Activated CD4-positive, CD25-positive, alpha-beta regulatory T cell (primary cell): ENCODE results near the gene TMEM47.

ENCODE experiments used
- DNase-seq, 4 experiments: peaks; one replicate each; lab custom pipeline; 2025; lab: John Stamatoyannopoulos, UW

TMEM47 gene

GRCh38 chrX:34656842-34657725 is at the start of gene TMEM47:
Gene TMEM47, minus strand, starts transcription at chrX:34657285. Its CDS starts 256 bp downstream, at chrX:34657029.
- no peak for DNase-seq

- no peak for DNase-seq
These were observed 30.0 kb upstream of the TMEM47 start for GRCh38 chrX:34687095-34687494.

DNA sequence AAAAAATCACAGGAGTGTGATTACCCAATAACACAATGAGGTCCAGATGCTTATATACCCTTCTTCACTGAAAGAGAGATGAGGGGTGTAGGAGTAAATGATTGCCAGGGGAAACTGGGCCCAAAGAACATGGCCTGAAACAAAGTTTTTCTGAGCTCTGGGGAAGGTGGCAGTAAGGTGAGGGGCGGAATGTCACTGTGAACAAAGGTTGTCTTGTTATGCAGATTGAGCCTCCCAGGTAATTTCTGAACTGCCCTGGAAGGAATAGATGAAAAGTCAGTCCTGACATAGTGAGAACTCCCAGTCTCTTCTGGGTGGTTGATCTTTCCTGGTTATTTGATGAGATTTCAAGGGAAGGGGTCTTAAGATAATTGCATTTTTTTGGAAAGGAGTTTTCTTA is 2.5 kb upstream of the TMEM47 start:
- no peak for DNase-seq

- no peak for DNase-seq
These were observed 1.2 kb upstream of the TMEM47 start for GRCh38 chrX:34658326-34658725.

- DNase-seq, result no peak
These were observed 613 bp upstream of the TMEM47 start for GRCh38 chrX:34657726-34658070.

GRCh38 chrX:34656467-34656841 is 631 bp downstream of the TMEM47 start:
- DNase-seq, result no peak

- no peak for DNase-seq
These were observed 1.3 kb downstream of the TMEM47 start for GRCh38 chrX:34655501-34656455.

DNA sequence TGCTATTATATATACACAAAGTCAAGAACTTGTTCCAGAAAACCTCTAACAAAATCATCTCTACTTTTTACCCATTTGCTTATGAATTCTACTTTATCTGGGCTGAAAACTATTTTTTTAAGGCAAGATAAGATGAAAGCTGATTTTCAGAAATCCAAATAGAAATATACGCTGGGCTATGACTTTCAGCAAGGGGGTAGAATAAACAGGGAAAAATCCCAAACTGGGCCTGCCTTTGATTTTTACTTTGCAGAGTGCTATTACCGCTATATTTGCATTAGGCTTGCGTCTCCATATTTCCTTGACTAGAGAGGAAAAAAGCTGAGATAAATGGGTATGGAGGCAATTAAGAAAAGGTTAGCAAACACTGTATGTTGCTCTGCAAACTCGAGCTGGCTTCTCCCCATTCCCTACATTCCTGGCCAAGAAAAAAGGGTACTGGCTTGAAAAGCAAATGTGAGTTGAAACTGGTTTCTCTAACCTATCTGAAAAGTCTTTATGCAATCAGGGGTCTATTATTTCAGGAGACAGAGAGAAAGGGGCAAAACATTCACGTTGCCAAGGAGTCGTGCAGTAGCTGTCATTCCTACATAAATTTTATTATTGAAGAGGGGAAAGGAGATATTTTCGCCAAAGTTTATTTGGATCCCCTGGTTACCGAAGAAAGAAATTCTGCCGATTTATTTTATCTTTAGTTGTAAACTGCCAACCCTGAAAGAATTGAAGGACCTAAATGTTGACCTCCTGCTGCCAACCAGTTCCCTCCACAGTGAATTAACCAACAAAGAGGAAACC is 2.2 kb downstream of the TMEM47 start:
- DNase-seq, result no peak

- DNase-seq, result no peak
These were observed 3.3 kb downstream of the TMEM47 start for GRCh38 chrX:34653811-34654210.

GRCh38 chrX:34642849-34643248 is 14.2 kb downstream of the TMEM47 start:
- DNase-seq, result no peak

DNA sequence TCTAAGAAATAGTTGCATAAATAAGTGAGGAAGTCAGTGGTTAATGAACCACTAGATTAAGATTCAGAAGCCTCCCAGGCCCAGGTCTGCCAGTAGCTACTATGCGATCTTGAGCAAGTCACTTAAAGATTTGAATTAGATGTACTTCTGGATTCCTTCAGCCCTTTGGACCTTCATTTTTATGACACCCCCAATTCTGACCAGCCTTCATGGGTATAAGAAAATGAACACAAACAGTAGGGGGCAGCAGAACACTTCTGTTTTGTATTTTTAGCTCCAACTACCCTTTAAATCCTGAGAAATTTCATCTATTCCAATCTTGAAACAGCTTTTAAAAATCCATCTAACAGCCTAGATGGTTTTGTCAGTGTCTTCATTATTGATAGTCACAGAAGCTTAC is 19.0 kb downstream of the TMEM47 start:
- DNase-seq, result no peak

DNA sequence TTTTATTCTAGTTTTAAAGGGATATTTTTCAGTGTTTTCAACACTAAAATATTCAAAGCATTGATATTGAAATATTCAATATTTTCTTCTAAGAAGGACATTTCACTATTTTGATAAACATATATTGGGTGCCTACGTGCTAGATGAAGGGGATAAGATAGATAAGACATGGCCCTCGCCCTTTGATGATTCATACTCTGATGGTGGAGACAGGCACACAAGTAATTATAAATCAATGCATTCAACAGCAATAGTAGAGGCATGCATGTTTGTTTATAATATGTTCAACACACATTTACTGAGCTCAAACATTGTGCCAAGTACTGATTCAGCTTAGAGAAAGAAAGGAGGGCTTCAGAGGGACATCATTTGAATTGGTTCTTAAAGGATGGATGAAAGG is 22.7 kb downstream of the TMEM47 start:
- no peak for DNase-seq

DNA sequence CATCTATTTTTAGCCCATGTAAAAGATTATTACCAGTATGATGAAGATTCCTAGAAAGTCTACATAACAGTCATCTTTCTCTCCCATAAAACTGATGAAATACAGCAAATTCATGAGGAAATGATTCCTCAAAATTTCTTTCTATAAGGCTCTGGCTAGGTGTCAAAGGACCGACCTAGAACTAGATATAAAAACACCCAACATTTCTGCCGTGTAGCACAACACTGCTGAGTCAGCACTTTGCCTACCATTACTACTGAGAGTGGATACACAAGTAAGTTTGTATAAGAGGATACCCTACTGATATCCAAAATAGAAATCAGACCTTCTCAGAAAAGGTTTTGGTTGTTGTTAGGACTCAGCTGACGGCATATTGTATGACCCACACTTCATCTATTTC is 24.7 kb downstream of the TMEM47 start:
- no peak for DNase-seq

DNA sequence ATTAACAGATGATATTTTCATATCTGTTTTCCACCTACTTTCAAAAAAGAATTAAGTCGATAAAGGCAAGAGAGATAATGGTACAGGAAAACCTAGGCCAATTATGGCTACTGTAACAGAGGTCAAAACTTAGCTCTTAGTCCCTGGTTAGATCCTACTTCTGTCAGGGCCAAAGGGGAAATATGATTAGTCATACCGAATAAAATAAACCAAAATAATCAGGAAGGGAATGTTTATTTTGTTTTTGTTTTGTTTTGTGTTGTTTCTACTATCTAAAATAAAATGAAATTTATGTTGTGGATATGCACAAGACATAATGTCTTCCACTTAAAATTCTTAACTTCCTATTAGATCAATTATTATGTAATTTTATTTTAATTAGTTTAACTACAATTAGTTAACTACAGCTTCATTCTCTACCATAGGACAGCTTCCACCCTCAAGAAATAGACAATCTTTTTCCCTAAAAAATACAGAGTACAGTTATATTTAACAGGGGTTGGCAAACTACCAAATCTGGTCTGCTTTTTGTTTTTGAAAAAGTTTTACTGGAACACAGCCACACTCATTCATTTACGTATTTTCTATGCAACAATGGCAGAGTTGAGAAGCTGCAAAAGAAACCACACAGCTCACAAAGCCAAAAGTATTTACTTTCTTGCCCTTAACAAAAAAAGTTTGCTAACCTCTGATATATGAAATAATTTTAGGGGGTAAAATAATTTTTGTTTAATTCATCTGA is 25.4 kb downstream of the TMEM47 start:
- DNase-seq, result no peak

- DNase-seq, result no peak
These were observed 27.5 kb downstream of the TMEM47 start for GRCh38 chrX:34629572-34629971.

DNA sequence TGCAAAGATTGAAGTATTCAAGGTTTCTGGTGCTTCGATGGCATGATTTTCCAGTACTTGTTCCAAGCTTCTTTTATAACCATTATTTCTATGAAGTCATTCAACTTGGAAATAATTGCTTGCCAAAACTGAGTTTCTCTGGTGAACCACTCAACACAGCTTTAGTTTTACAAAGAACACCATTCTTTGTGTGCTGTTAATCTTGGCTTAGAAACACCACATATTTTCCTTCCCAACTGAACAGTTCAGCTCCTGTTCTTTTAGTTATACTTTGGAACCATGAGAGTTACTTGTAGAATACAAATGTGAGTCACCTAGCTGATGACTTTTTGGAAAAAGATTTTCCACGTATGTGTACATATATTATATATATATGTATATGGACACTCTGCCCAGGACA is 32.7 kb downstream of the TMEM47 start:
- no peak for DNase-seq

DNA sequence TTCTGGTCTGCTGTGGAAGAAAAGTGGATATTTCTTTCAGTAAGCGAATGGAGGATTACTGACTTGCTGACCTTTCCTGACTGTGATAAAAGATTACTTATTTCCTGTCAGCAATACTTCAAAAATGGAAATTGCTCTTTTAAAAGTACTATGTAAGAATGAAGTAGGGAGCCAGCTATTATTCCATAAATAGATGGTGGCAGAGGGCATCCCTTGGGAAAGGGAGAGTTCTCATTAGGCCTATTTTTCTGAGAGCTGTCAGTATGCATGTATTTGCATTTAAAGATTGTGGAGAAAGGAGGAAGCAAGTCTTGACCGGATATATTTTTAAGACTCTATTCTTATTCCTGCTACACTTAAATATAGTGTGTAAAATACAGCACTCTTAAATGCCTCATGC is 37.2 kb downstream of the TMEM47 start:
- DNase-seq, result no peak

DNA sequence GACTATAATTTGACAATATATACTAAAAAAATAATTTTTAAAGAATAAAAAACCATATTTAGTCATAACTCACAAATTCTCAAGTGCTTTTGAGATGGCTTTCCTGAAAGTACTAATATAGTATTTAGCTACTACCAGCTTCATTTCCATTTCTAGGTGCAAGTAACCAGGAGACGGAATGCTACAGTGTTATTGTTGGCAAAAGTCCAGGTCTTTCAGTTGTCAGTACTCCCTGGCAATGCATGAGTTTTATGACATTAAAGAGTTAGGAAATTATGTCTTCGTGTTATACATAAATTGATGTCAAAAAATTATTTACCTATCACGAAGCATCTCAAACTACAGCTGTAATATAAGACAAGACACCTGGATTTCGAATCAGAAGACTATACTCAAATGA is 45.0 kb downstream of the TMEM47 start:
- DNase-seq, result no peak

- DNase-seq, result no peak
These were observed 58.7 kb downstream of the TMEM47 start for GRCh38 chrX:34598362-34598761.

GRCh38 chrX:34586936-34587335 is 70.1 kb downstream of the TMEM47 start:
- DNase-seq, result no peak

DNA sequence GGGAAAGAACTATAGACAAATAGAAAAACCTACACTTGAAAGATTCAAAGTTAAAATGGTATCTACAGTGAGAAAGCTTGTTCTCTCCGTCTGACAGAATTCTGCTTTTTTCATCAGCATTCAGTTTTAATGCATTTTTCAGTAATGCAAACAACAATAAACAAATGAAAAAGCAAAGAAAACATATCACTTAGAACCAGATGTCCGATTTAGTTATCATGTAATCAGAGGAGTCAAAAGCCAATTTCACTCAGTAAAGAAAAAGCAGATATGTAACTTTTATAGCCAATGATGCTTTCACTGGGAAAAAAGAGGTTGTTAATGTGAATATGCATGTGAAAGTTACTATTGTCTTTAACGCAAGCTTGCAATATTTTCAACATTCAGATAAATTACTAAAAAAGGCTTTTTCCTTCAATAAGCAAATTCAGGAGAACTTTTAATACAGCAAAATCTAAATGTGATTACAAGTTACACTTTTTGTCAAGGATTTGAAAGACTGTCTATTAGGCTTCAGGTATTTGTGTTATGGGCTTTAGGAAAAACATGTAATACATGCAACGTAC is 70.7 kb downstream of the TMEM47 start:
- no peak for DNase-seq
